Amniotic epithelial cell (primary cell): ENCODE results near the gene PGD.
A peak's percentile ranks its signal among the peaks of the same experiment; 100 is the strongest.
"Not testable (repeated sequence)": the region's sequence is repeated elsewhere in the genome, so short reads cannot be mapped to it uniquely, and the experiment has no call there.

ENCODE experiments used
- DNase-seq: peaks from one replicate; pipeline ENCODE4 v3.0.0-alpha.2; 2010; ENCODE audit warnings: low read depth

Gene PGD

DNA sequence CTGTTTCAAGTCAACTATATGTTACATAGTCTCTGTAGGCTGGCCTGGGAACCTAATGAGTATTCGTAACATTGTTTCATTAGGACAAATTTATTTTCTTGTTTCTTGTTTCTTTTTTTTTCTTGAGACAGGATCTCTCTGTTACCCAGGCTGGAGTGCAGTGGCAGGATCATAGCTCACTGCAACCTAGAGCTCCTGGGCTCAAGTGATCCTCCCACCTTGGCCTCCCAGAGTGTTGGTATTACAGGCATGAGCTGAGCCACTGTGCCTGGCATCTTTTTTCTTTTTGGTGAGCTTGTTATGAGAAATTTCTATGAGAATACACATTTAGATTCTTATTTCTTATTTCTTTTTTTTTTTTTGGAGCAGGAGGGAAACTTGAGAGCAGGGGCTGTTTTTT is 38.2 kb downstream of the PGD start:
- no peak for DNase-seq

DNA sequence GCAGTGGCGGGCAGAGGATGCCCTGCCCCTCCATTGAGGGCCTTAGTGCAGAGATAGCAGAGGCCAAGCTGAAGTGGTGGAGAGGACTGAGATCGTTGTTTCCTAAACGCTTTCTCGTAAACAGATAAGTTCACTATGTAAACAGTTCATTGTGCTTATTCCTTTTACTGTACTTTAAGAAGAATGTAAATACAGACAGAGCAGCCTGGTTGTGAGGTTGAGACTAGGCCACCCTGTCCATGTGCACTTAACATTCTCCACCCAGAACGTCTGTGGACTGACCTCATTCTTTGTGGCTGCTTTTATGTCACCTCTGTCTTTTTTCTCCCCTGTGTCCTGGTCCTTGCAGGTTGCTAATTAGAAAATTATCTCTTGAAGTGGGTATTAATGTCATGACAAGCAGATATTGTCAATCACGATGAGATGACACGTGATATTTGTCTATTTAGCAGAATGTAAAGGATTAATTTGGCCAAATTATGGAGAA is 39.9 kb downstream of the PGD start:
- DNase-seq: no peak

DNA sequence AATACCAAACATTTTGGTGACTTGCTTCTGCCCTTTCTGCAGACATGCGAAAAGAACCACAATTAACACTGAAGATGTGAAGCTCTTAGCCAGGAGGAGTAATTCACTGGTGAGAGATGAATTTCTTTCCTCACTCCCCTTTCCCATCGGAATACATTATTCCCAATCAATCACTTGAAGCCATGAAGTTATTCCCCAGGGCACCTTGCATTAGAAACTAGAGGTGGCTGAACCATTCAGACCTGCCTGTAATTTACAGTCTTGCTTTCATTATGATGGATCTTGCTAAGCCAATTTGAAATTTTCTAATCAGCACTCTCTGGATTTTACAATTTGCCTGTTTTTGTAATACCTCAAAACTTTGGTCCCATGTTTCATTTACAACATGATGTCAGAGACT is 41.4 kb downstream of the PGD start:
- no peak for DNase-seq

DNA sequence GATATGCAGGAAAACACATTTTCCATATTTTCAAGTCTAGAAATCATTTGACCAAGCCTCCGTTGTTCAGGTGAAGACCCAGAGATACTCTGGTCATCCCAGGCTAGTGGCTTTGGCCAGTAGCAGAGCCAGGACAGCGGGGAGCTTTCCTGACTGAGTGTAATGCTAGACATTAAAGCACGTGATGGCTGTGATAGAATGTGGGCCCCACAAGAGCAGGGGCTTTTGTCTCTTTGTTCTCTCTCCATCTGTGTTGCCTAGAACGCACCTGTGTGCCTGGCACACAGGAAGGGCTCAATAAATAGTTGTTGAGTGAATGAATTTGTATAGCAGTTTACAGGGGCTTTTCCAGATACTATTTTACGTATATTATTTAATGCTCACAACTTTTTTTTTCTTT is 41.9 kb downstream of the PGD start:
- no peak for DNase-seq

DNA sequence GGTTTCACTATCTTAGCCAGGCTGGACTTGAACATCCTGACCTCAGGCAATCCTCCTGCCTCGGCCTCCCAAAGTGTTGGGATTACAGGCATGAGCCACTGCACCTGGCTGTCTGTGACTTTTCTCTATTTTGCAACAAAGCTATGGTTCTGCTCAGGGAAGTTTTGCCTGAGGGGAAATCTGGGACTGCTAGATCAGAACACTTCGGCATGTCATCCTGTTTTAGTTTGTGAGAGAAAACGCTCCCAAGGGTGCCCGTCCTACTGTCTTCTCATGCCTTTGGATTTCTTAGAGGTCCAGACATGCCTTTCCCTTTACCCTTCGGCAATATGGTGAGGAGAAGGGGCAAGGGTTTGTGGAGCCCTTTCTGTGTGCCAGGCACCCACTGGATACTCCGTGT is 45.4 kb downstream of the PGD start:
- DNase-seq: no peak

- DNase-seq: no peak
Measured at GRCh38 chr1:10444795-10445397, 46.0 kb downstream of the PGD start.

- DNase-seq: no peak
Measured at GRCh38 chr1:10446790-10447422, 48.0 kb downstream of the PGD start.

GRCh38 chr1:10449751-10450150 is 50.9 kb downstream of the PGD start, which contains the start of gene CORT:
TSS of gene CORT (plus strand) at chr1:10450031. CDS start at chr1:10450224, 193 bp downstream.
- no peak for DNase-seq

- no peak for DNase-seq
Measured at GRCh38 chr1:10450156-10450814, 51.4 kb downstream of the PGD start.

DNA sequence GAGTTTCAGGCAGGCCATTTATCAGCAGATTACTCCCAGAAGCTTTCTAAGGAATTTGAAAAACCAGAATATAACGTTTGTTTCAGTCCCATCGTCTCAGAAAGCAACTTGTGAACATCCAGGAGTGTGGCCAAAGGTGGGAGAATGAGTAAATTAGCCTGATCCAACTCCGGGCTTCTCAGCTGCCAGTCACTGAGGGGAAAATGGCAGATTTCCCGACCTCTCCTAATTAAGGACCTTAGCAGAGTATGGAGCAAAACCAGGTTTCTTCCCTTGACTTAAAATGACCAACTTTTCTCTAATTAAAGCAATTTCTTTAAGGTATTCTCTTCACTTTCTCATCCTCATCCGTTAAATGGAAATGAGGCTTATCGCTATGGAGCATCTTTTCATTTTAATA is 52.0 kb downstream of the PGD start:
- no peak for DNase-seq

DNA sequence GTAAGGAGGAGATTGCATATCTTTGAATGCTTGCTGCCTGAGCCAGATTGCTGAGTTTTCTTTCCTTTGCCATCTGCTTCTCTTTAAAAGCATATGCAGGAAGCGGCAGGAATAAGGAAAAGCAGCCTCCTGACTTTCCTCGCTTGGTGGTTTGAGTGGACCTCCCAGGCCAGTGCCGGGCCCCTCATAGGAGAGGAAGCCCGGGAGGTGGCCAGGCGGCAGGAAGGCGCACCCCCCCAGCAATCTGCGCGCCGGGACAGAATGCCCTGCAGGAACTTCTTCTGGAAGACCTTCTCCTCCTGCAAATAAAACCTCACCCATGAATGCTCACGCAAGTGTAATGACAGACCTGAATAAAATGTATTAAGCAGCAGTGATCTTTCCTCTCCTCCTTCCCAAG is 52.4 kb downstream of the PGD start:
- no peak for DNase-seq

DNA sequence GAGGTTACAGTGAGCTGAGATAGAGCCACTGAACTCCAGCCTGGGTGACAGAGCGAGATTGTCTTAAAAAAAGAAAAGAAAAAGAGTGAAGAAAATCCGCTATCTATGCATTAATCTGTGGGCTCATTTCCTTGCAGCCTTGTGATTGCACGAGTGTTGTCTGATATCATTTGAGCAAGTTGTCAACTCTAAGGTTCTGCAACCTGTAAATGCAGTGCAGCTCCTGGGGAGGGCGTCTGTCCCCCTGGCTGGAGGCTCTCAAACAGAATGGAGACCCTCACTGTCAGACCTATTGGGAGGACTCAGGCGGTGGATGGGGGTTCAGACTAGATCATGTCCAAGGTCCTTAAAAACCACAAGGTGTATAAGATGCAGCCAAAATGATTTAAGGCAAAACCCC is 57.2 kb downstream of the PGD start:
- DNase-seq: no peak

GRCh38 chr1:10456661-10457060 is 57.8 kb downstream of the PGD start:
- DNase-seq: no peak

- not testable (repeated sequence) for DNase-seq
Measured at GRCh38 chr1:10457462-10457861, 58.6 kb downstream of the PGD start.

- DNase-seq: peak; percentile 52
Measured at GRCh38 chr1:10457875-10458274, 59.0 kb downstream of the PGD start.

DNA sequence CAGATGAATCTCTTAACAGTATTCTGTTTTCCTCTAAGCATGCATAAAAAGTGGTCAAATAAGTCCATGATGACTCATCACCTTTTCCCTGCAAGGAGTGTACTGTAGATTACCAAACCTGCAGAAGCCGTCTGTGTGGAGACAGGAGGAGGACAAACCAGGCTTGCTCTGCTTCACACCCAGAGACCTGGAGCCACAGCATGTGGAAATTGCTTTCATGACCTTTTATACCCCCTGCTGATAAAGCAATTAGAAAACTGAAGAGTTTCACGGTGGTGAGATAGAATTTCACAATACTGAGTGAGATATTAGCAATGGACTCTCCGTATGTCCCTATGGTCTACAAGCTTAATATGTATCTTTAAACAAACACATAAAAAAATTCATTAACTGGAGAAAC is 60.3 kb downstream of the PGD start:
- peak; percentile 96 for DNase-seq

DNA sequence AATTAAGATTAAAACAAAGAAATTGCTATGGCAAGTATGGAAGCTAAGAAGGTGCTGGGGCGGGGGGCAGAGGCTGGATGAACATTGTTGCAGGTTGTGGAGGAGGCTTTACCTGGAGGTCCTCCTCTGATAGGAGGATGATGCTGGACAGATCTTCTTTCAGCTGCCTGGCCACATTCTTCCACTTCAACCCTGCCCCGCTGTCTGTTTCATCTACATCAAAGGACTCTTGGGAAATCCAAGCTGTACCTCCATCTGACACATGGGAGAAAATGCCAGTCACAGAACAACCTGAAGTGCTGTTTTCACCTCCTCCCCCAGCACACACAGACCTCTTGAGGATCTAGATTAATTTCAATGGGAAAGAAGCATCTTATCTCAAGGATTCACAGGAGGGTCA is 68.2 kb downstream of the PGD start:
- no peak for DNase-seq

DNA sequence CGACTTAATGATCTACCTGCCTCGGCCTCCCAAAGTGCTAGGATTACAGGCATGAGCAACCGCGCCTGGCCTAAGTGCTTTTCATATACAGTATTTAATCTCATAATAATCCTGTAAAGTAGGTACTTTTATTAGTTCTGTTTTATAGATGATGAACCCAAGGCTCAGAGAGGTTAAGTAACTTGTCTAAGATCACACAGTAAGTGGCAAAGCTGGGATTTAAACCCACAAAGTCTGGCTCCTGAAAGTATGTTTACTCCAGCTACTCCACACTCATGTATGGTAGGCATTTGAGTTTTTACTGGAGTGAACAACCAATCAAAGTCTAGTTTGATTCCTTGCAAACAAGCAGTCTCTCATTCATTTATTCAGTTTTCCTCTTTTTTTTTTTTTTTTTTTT is 71.2 kb downstream of the PGD start:
- DNase-seq: no peak
